DOHH2 (cell line): Measurements from ENCODE around the gene BANP.

Experiments used
- H3F3A ChIP-seq: fragments of 200-600 bp; sonication (generic), shearing (Covaris generic); 2 replicates; pipeline ENCODE4 v1.6.0; 2016; ENCODE audit warnings: antibody characterized with exemption, mild to moderate bottlenecking; ENCODE audit not compliant: control insufficient read depth, insufficient read depth
- H3K27ac ChIP-seq: fragments of 200-600 bp; sonication (generic); 2 replicates; pipeline ENCODE4 v1.5.1; 2014; ENCODE audit warnings: low read depth, mild to moderate bottlenecking, low read length, moderate library complexity
- H3K27me3 ChIP-seq: fragments of 200-600 bp; sonication (generic); 2 replicates; pipeline ENCODE4 v1.6.1; 2014; ENCODE audit warnings: mild to moderate bottlenecking, low read length, mixed read lengths; ENCODE audit not compliant: control insufficient read depth
- H3K36me3 ChIP-seq: fragments of 200-600 bp; sonication (generic); 2 replicates; pipeline ENCODE4 v1.6.1; 2014; ENCODE audit warnings: mild to moderate bottlenecking, low read length, moderate library complexity, mixed read lengths; ENCODE audit not compliant: control insufficient read depth
- H3K4me1 ChIP-seq: fragments of 200-600 bp; sonication (generic); 2 replicates; pipeline ENCODE4 v1.6.1; 2014; ENCODE audit warnings: mild to moderate bottlenecking, low read length, mixed read lengths; ENCODE audit not compliant: control insufficient read depth
- H3K4me2 ChIP-seq: fragments of 200-600 bp; sonication (generic); 2 replicates; pipeline ENCODE4 v1.6.0; 2014; ENCODE audit warnings: mild to moderate bottlenecking, low read length, moderate library complexity
- H3K4me3 ChIP-seq: fragments of 200-600 bp; sonication (generic); 2 replicates; pipeline ENCODE4 v1.5.1; 2014; ENCODE audit warnings: mild to moderate bottlenecking, low read length, mixed read lengths
- H3K79me2 ChIP-seq: fragments of 200-600 bp; sonication (generic); 2 replicates; pipeline ENCODE4 v1.6.1; 2014; ENCODE audit warnings: mild to moderate bottlenecking, low read length, mixed read lengths; ENCODE audit not compliant: control insufficient read depth
- H3K9me2 ChIP-seq: fragments of 200-600 bp; sonication (generic); replicated peaks from 2 replicates; pipeline ENCODE4 v1.6.1; 2014; ENCODE audit warnings: mild to moderate bottlenecking, low read length, mixed read lengths; ENCODE audit not compliant: control insufficient read depth
- H3K9me3 ChIP-seq: fragments of 200-600 bp; sonication (generic); 2 replicates; pipeline ENCODE4 v1.6.1; 2014; ENCODE audit warnings: antibody characterized with exemption, low read length, mixed read lengths; ENCODE audit not compliant: control insufficient read depth, insufficient read depth
- H4K20me1 ChIP-seq: fragments of 200-600 bp; sonication (generic); 2 replicates; pipeline ENCODE4 v1.6.0; 2014; ENCODE audit warnings: low read depth, mild to moderate bottlenecking, antibody characterized with exemption, low read length, moderate library complexity; ENCODE audit not compliant: control insufficient read depth, insufficient read depth
- CTCF ChIP-seq: fragments of 200-600 bp; sonication (generic); IDR thresholded peaks from one replicate; pipeline ENCODE4 v1.5.1; 2014; ENCODE audit warnings: antibody characterized with exemption, mild to moderate bottlenecking, low read depth, low read length; ENCODE audit not compliant: poor library complexity, severe bottlenecking
- EZH2phosphoT487 ChIP-seq: fragments of 200-600 bp; sonication (generic); IDR thresholded peaks from 2 replicates; pipeline ENCODE4 v1.6.1; 2017; ENCODE audit warnings: borderline replicate concordance, mild to moderate bottlenecking, antibody characterized with exemption, low read length, moderate library complexity, mixed read lengths

BANP gene

GRCh38 chr16:88059701-88060386 lies 108.6 kb downstream of the BANP start:
- H3K36me3 ChIP-seq, result peaks cover 14% of the 10 kb centered on the region
- H3K9me3 ChIP-seq, result no peaks in the 10 kb centered on the region
- H3K4me1 ChIP-seq, result no peaks in the 10 kb centered on the region
- H3K4me3 ChIP-seq, result no peak overlapping the region
- no peak for TF ChIP-seq CTCF
- no peak for TF ChIP-seq EZH2phosphoT487
- H3K27me3 ChIP-seq, result no peaks in the 10 kb centered on the region
- H4K20me1 ChIP-seq, result no peaks in the 10 kb centered on the region
- H3K79me2 ChIP-seq, result no peaks in the 10 kb centered on the region
- no peaks in the 10 kb centered on the region for H3K9me2 ChIP-seq
- H3K4me2 ChIP-seq, result no peak overlapping the region
- no peaks in the 10 kb centered on the region for H3F3A ChIP-seq
- no peak overlapping the region for H3K27ac ChIP-seq

DNA sequence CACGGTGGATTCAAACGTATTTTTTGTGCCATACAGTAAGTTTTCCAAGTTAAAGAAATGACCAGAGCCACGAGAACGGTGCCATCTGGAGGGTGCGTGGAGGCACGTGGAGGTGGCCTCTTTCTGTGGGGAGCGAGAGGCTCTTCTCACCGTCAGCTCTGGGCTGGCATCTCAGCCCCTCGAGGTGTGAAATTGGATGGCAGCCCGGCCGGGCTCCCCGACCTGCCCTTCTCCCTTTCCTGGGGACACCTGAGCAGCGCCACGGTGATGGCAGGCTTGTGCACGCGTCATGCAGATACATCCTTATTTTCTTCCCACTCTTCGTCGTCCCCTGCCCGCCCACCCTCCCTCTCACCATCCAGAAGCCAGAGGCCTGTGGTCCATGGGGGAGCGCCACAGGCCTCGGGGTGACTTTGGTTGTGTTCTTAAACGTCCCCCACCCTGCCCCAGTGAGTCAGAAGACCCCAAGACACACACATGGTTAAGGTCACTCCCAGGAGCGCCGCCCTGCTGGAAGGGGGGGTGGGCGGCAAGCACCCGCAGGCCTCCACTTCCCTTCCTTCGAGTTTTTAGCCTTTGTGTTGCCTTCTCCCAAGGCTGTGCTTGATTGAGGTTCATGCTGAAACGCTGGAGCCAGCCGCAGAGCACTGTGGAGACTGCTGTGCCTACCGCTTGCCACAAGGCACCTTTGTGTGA lies 109.4 kb downstream of the BANP start:
- no peaks in the 10 kb centered on the region for H3K9me3 ChIP-seq
- H3K4me1 ChIP-seq, result no peaks in the 10 kb centered on the region
- TF ChIP-seq EZH2phosphoT487 (no peak), CTCF (peak; percentile 57)
- H3K4me2 ChIP-seq, result no peak overlapping the region
- no peaks in the 10 kb centered on the region for H3K79me2 ChIP-seq
- no peaks in the 10 kb centered on the region for H3K9me2 ChIP-seq
- H3K4me3 ChIP-seq, result no peak overlapping the region
- H3K36me3 ChIP-seq, result peaks cover 14% of the 10 kb centered on the region
- no peaks in the 10 kb centered on the region for H4K20me1 ChIP-seq
- no peak overlapping the region for H3K27ac ChIP-seq
- H3K27me3 ChIP-seq, result no peaks in the 10 kb centered on the region
- no peaks in the 10 kb centered on the region for H3F3A ChIP-seq

DNA sequence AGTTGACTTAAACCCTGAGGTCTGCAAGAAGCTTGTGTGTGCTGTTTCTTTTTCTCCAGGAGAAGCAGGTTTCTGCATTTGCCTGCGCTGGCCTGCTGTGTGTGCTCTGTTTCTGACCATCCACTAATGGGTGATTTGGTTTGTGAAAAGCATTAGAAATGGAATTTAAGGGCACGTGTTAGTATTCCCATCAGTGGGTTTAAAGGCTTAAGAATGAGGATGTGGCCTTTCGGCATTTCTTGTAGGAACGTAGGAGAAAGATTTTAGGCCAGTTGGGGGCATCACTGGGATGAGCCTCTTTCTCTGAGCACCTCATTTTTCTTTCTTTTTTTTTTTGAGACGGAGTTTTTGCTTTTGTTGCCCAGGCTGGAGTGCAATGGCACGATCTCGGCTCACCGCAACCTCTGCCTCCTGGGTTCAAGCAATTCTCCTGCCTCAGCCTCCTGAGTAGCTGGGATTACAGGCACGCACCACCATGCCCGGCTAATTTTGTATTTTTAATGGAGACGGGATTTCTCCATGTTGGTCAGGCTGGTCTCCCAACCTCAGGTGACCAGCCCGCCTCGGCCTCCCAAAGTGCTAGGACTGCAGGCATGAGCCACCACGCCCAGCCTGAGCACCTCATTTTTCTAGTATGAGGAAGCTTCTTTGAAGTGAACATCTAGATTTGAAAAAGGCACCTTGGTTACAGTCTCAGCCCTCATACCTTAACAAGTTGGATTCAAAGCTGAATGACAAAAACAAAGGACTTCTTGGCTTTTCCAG lies 110.3 kb downstream of the BANP start:
- no peaks in the 10 kb centered on the region for H3K9me2 ChIP-seq
- H3K9me3 ChIP-seq, result no peaks in the 10 kb centered on the region
- H3F3A ChIP-seq, result no peaks in the 10 kb centered on the region
- H3K79me2 ChIP-seq, result no peaks in the 10 kb centered on the region
- no peak overlapping the region for H3K4me2 ChIP-seq
- H3K36me3 ChIP-seq, result peaks cover 14% of the 10 kb centered on the region
- no peaks in the 10 kb centered on the region for H4K20me1 ChIP-seq
- no peak overlapping the region for H3K4me3 ChIP-seq
- no peak overlapping the region for H3K27ac ChIP-seq
- no peak for TF ChIP-seq CTCF
- no peak for TF ChIP-seq EZH2phosphoT487
- H3K27me3 ChIP-seq, result no peaks in the 10 kb centered on the region
- no peaks in the 10 kb centered on the region for H3K4me1 ChIP-seq
